Neural progenitor cell (in vitro differentiated cells): ENCODE data around the gene NOX1. TPM values are rescaled to one million over a fixed set of nuclear protein-coding genes. Genes with fewer than 3 reads are reported as not detected.

ENCODE experiments used
- DNase-seq: peaks from one replicate; pipeline ENCODE4 v3.0.0-alpha.2; 2016; ENCODE audit warnings: low spot score
- H2AFZ ChIP-seq: fragments of 200-600 bp; sonication (generic); replicated peaks from 2 replicates; pipeline ENCODE4 v1.6.1; 2016; ENCODE audit warnings: antibody characterized with exemption
- H3F3A ChIP-seq: fragments of 200-600 bp; sonication (generic); 2 replicates; pipeline ENCODE4 v1.6.1; 2016; ENCODE audit warnings: antibody characterized with exemption, low read depth
- H3K27ac ChIP-seq: fragments of 200-600 bp; sonication (generic); 2 replicates; pipeline ENCODE4 v1.5.1; 2016; ENCODE audit warnings: mild to moderate bottlenecking
- H3K27me3 ChIP-seq: fragments of 200-600 bp; sonication (generic); 2 replicates; pipeline ENCODE4 v1.6.1; 2016; ENCODE audit warnings: mild to moderate bottlenecking, moderate library complexity
- H3K36me3 ChIP-seq: fragments of 200-600 bp; sonication (generic); 2 replicates; pipeline ENCODE4 v1.5.1; 2016
- H3K4me1 ChIP-seq: fragments of 200-600 bp; sonication (generic); 2 replicates; pipeline ENCODE4 v1.6.1; 2016; ENCODE audit warnings: mixed run types
- H3K4me2 ChIP-seq: fragments of 200-600 bp; sonication (generic); 2 replicates; pipeline ENCODE4 v1.6.1; 2016
- H3K4me3 ChIP-seq: fragments of 200-600 bp; sonication (generic); 2 replicates; pipeline ENCODE4 v1.5.1; 2016
- H3K79me2 ChIP-seq: fragments of 200-600 bp; sonication (generic); 2 replicates; pipeline ENCODE4 v1.6.1; 2016; ENCODE audit warnings: low read depth
- H3K9ac ChIP-seq: fragments of 200-600 bp; sonication (generic); 2 replicates; pipeline ENCODE4 v1.6.1; 2016
- H3K9me3 ChIP-seq: fragments of 200-600 bp; sonication (generic); 2 replicates; pipeline ENCODE4 v1.5.1; 2016; ENCODE audit warnings: low read depth
- H4K20me1 ChIP-seq: fragments of 200-600 bp; sonication (generic); 2 replicates; pipeline ENCODE4 v1.6.1; 2016; ENCODE audit warnings: low read depth
- H3K27ac Mint-ChIP-seq: 3 replicates; pipeline ENCODE4 v1.8.0; 2021; ENCODE audit warnings: mixed read lengths
- H3K27me3 Mint-ChIP-seq: 2 replicates; pipeline ENCODE4 v1.8.0; 2022; ENCODE audit warnings: low read depth, mild to moderate bottlenecking, inconsistent platforms, moderate library complexity, mixed read lengths; ENCODE audit not compliant: insufficient read depth
- H3K36me3 Mint-ChIP-seq: 3 replicates; pipeline ENCODE4 v1.8.0; 2021; ENCODE audit warnings: mixed read lengths
- H3K4me1 Mint-ChIP-seq: 3 replicates; pipeline ENCODE4 v1.8.0; 2021; ENCODE audit warnings: mixed read lengths
- H3K4me3 Mint-ChIP-seq: 3 replicates; pipeline ENCODE4 v1.8.0; 2021; ENCODE audit warnings: mild to moderate bottlenecking, moderate library complexity, mixed read lengths
- H3K9me3 Mint-ChIP-seq: 3 replicates; pipeline ENCODE4 v1.8.0; 2020; ENCODE audit warnings: mixed read lengths
- CTCF ChIP-seq: fragments of 200-600 bp; sonication (generic); IDR thresholded peaks from 2 replicates; pipeline ENCODE4 v1.5.1; 2017; ENCODE audit warnings: antibody characterized with exemption, mild to moderate bottlenecking
- EZH2 ChIP-seq: fragments of 200-600 bp; sonication (generic); IDR thresholded peaks from 2 replicates; pipeline ENCODE4 v1.6.1; 2017; ENCODE audit warnings: antibody characterized with exemption, mild to moderate bottlenecking, moderate library complexity
- EZH2phosphoT487 ChIP-seq: fragments of 200-600 bp; sonication (generic); IDR thresholded peaks from 2 replicates; pipeline ENCODE4 v1.6.1; 2017; ENCODE audit warnings: antibody characterized with exemption
- total RNA-seq: library from RNA; depleted of rRNA; stranded (reverse); fragments of >200 nt; gene quantifications from 2 replicates; pipeline ENCODE4 v1.2.3, GENCODE V29; 2015; ENCODE audit warnings: low replicate concordance

Gene NOX1
- total RNA-seq, 1 donor from 2014 or later: not detected

GRCh38 chrX:100911731-100912130, 37.6 kb upstream of the NOX1 start:
- Histone ChIP-seq H3F3A (no peaks in the 10 kb centered on the region), H3K9me3 (peaks cover 4% of the 10 kb centered on the region)

DNA sequence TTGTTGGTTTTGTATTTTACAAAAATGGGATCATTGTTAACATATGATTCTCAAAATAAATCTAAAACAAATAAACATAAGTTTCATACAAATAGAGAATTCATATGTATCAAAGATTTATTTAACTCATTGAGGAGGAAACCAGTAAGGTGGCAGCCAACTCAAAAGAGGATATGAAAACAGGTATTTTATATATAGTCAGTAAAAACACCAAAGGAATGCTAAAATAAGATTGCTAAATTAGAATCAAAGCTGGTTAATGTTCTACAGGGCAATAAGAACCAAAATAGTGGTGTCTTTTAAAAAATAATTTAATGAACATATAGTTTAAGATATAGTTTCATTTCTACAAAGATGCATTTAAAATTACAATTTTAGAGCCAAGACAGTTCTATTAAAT, 31.5 kb upstream of the NOX1 start:
- Histone ChIP-seq H2AFZ (no peak overlapping the region), H3K9me3 (peaks cover 4% of the 10 kb centered on the region), H3K4me2 (no peak overlapping the region), H4K20me1 (no peaks in the 10 kb centered on the region), H3K4me1 (no peaks in the 10 kb centered on the region), H3K27ac (no peak overlapping the region), H3K79me2 (no peaks in the 10 kb centered on the region), H3K27me3 (no peaks in the 10 kb centered on the region), H3K9ac (no peak overlapping the region), H3F3A (no peaks in the 10 kb centered on the region), H3K4me3 (no peak overlapping the region), H3K36me3 (no peaks in the 10 kb centered on the region)
- TF ChIP-seq CTCF (no peak), EZH2 (no peak), EZH2phosphoT487 (no peak)
- peaks cover 8% of the 10 kb centered on the region for H3K9me3 Mint-ChIP-seq
- no peak overlapping the region for H3K27ac Mint-ChIP-seq
- no peak for DNase-seq
- H3K36me3 Mint-ChIP-seq: no peaks in the 10 kb centered on the region
- H3K4me3 Mint-ChIP-seq: no peak overlapping the region
- H3K4me1 Mint-ChIP-seq: no peaks in the 10 kb centered on the region
- no peaks in the 10 kb centered on the region for H3K27me3 Mint-ChIP-seq

More at GRCh38 chrX:100911731-100912130, 37.6 kb upstream of the NOX1 start:
- H3K27me3 Mint-ChIP-seq: peaks cover 2% of the 10 kb centered on the region
- no peaks in the 10 kb centered on the region for H4K20me1 ChIP-seq
- no peak overlapping the region for H3K4me2 ChIP-seq
- no peaks in the 10 kb centered on the region for H3K4me1 Mint-ChIP-seq
- H3K27ac Mint-ChIP-seq: no peak overlapping the region
- H3K4me1 ChIP-seq: no peaks in the 10 kb centered on the region
- H3K36me3 Mint-ChIP-seq: no peaks in the 10 kb centered on the region
- no peaks in the 10 kb centered on the region for H3K79me2 ChIP-seq
- TF ChIP-seq CTCF (no peak), EZH2 (no peak), EZH2phosphoT487 (no peak)
- no peak overlapping the region for H3K9ac ChIP-seq
- no peaks in the 10 kb centered on the region for H3K27me3 ChIP-seq
- no peak overlapping the region for H3K4me3 ChIP-seq
- H3K9me3 Mint-ChIP-seq: peaks cover 6% of the 10 kb centered on the region
- H3K4me3 Mint-ChIP-seq: no peak overlapping the region
- H3K36me3 ChIP-seq: no peaks in the 10 kb centered on the region
- H3K27ac ChIP-seq: no peak overlapping the region
- H2AFZ ChIP-seq: no peak overlapping the region
- no peak for DNase-seq

DNA sequence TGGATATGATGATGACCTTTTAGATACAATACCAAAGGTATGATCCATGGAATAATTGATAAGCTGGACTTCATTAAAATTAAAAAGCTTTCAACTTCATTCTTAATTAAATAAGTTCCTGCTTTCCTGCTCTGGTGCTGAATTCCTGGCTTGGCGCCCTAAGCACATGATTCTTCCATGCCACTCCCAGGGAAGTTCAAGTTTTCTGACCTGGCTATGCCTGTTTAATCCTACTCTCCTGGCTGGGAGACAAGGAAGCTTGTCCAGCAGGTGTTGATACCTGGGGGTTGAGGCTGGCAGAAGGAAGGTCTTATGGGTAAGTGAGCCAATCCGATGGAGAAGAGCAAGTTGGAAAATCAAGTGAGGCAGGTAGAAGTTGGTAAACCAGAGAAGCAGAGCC, 30.3 kb upstream of the NOX1 start:
- Mint-ChIP-seq H3K27ac (no peak overlapping the region), H3K27me3 (no peaks in the 10 kb centered on the region), H3K4me1 (no peaks in the 10 kb centered on the region), H3K4me3 (no peak overlapping the region), H3K9me3 (peaks cover 8% of the 10 kb centered on the region), H3K36me3 (no peaks in the 10 kb centered on the region)
- no peaks in the 10 kb centered on the region for H3K36me3 ChIP-seq
- H3K27me3 ChIP-seq: no peaks in the 10 kb centered on the region
- H3K9me3 ChIP-seq: peaks cover 4% of the 10 kb centered on the region
- no peaks in the 10 kb centered on the region for H3K4me1 ChIP-seq
- no peaks in the 10 kb centered on the region for H3F3A ChIP-seq
- H2AFZ ChIP-seq: no peak overlapping the region
- no peaks in the 10 kb centered on the region for H4K20me1 ChIP-seq
- no peak overlapping the region for H3K27ac ChIP-seq
- no peak for TF ChIP-seq EZH2phosphoT487
- no peak for TF ChIP-seq EZH2
- TF ChIP-seq CTCF: no peak
- no peaks in the 10 kb centered on the region for H3K79me2 ChIP-seq
- H3K9ac ChIP-seq: no peak overlapping the region
- no peak overlapping the region for H3K4me3 ChIP-seq
- H3K4me2 ChIP-seq: no peak overlapping the region
- no peak for DNase-seq
